Tibial nerve (tissue), 4 donors: ENCODE results near the gene TNPO3.

Source experiments
- EP300 ChIP-seq, 2 donors: sonication (generic); formaldehyde crosslinking; IDR thresholded peaks; one replicate each; pipeline ENCODE4 v1.6.1; 2017; ENCODE audit warnings: antibody characterized with exemption in 2 of 2, mild to moderate bottlenecking in 1 of 2
- POLR2A ChIP-seq, 2 donors: fragments of 450-650 bp; IDR thresholded peaks; one replicate each; pipeline ENCODE4 v1.6.1; 2017; ENCODE audit warnings: antibody characterized with exemption in 2 of 2, mild to moderate bottlenecking in 2 of 2, moderate library complexity in 2 of 2
- TF ChIP-seq, protein P1 (sequence below), 5 experiments: fragments of 200-600 bp in 3 of 5; fragments of 450-650 bp in 2 of 5; sonication (generic) in 3 of 5; IDR thresholded peaks; one replicate each; pipeline ENCODE4 v1.5.1; 2016 to 2019; ENCODE audit warnings: antibody characterized with exemption in 5 of 5, mild to moderate bottlenecking in 3 of 5, moderate library complexity in 2 of 5

DNA sequence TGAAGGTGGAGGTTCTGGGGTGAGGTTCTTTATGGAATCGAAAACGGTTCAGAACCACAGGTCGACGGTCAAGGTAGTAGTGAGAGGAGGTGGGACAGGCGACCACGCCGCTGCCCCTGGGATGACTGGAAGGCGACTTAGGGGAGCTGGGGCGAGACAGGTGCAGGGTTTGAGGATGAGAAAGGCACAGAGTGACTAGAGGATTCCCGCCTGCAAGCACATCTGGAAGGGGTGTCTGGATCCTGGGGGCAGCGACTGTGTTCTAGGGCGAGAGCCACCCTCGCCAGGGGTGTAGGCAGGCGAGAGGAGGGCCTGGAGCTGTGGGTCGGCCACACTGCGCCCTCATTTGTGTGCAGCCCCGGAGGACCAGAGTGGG lies 117.7 kb downstream of the TNPO3 start:
- TF ChIP-seq, protein P1, sequence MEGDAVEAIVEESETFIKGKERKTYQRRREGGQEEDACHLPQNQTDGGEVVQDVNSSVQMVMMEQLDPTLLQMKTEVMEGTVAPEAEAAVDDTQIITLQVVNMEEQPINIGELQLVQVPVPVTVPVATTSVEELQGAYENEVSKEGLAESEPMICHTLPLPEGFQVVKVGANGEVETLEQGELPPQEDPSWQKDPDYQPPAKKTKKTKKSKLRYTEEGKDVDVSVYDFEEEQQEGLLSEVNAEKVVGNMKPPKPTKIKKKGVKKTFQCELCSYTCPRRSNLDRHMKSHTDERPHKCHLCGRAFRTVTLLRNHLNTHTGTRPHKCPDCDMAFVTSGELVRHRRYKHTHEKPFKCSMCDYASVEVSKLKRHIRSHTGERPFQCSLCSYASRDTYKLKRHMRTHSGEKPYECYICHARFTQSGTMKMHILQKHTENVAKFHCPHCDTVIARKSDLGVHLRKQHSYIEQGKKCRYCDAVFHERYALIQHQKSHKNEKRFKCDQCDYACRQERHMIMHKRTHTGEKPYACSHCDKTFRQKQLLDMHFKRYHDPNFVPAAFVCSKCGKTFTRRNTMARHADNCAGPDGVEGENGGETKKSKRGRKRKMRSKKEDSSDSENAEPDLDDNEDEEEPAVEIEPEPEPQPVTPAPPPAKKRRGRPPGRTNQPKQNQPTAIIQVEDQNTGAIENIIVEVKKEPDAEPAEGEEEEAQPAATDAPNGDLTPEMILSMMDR (IDR thresholded peaks at IDR 0.05): no peak
- no peak for TF ChIP-seq POLR2A (IDR thresholded peaks at IDR 0.05)
- TF ChIP-seq EP300 (IDR thresholded peaks at IDR 0.05): no peak
